Chondrocyte (in vitro differentiated cells): Measurements from ENCODE around the gene UBXN10. TPM values are rescaled to one million over a fixed set of nuclear protein-coding genes. Genes with fewer than 3 reads are reported as not detected.

Experiments
- DNase-seq: peaks from one replicate; pipeline ENCODE4 v3.0.0; 2021; ENCODE audit warnings: mixed read lengths, low spot score
- H3K27ac Mint-ChIP-seq: one replicate; pipeline ENCODE4 v1.8.0; 2021; ENCODE audit warnings: mild to moderate bottlenecking, moderate library complexity, mixed read lengths; ENCODE audit not compliant: unreplicated experiment
- H3K27me3 Mint-ChIP-seq: 2 replicates; pipeline ENCODE4 v1.8.0; 2021; ENCODE audit warnings: low read depth, mixed read lengths
- H3K36me3 Mint-ChIP-seq: 2 replicates; pipeline ENCODE4 v1.8.0; 2021; ENCODE audit warnings: low read depth, mixed read lengths
- H3K4me1 Mint-ChIP-seq: 2 replicates; pipeline ENCODE4 v1.8.0; 2021; ENCODE audit warnings: low read depth, mild to moderate bottlenecking, mixed read lengths
- H3K4me3 Mint-ChIP-seq: one replicate; pipeline ENCODE4 v1.8.0; 2021; ENCODE audit warnings: mild to moderate bottlenecking, moderate library complexity, mixed read lengths; ENCODE audit not compliant: unreplicated experiment
- H3K9me3 Mint-ChIP-seq: 2 replicates; pipeline ENCODE4 v1.8.0; 2021; ENCODE audit warnings: low read depth, mixed read lengths
- total RNA-seq: library from RNA; stranded (reverse); gene quantifications from 3 replicates; pipeline ENCODE4 v1.2.1, GENCODE V29; 2021
- TF ChIP-seq, protein P1 (sequence below): fragments of 200-600 bp; sonication (generic); IDR thresholded peaks from 2 replicates; pipeline ENCODE4 v1.5.0; 2021; ENCODE audit warnings: antibody characterized with exemption, mild to moderate bottlenecking, moderate library complexity

UBXN10 gene
- total RNA-seq, 1 donor from 2014 or later, result not detected

DNA sequence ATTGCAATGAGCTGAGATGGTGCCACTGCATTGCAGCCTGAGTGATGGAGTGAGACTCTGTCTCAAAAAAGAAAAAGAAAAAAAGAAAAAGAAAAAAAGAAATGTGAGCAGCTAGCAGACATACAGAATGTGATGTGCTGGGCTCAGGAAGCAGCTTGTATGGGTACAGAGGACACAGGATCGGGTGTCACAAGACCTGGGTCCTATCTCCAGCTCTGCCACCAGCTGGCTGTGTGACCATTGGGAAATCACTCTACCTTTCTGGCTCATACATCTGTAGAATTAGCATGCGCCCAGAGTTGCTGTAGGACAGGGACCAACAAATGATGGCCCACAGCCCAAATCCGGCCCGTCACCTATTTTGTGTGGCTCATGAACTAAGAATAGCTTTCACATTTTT lies 3.8 kb downstream of the UBXN10 start:
- Mint-ChIP-seq H3K4me1 (peaks cover 8% of the 10 kb centered on the region), H3K9me3 (no peaks in the 10 kb centered on the region), H3K4me3 (no peak overlapping the region), H3K36me3 (no peaks in the 10 kb centered on the region), H3K27ac (no peak overlapping the region), H3K27me3 (peaks cover 76% of the 10 kb centered on the region)
- TF ChIP-seq, protein P1, sequence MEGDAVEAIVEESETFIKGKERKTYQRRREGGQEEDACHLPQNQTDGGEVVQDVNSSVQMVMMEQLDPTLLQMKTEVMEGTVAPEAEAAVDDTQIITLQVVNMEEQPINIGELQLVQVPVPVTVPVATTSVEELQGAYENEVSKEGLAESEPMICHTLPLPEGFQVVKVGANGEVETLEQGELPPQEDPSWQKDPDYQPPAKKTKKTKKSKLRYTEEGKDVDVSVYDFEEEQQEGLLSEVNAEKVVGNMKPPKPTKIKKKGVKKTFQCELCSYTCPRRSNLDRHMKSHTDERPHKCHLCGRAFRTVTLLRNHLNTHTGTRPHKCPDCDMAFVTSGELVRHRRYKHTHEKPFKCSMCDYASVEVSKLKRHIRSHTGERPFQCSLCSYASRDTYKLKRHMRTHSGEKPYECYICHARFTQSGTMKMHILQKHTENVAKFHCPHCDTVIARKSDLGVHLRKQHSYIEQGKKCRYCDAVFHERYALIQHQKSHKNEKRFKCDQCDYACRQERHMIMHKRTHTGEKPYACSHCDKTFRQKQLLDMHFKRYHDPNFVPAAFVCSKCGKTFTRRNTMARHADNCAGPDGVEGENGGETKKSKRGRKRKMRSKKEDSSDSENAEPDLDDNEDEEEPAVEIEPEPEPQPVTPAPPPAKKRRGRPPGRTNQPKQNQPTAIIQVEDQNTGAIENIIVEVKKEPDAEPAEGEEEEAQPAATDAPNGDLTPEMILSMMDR, result no peak
- no peak for DNase-seq

- H3K27ac Mint-ChIP-seq, result no peak overlapping the region
- H3K4me3 Mint-ChIP-seq, result no peak overlapping the region
- no peak for DNase-seq
- TF ChIP-seq, protein P1, result no peak
- H3K36me3 Mint-ChIP-seq, result no peaks in the 10 kb centered on the region
- H3K9me3 Mint-ChIP-seq, result no peaks in the 10 kb centered on the region
- H3K4me1 Mint-ChIP-seq, result peaks cover 5% of the 10 kb centered on the region
- peaks cover 75% of the 10 kb centered on the region for H3K27me3 Mint-ChIP-seq
Measured at GRCh38 chr1:20190256-20191160, 4.6 kb downstream of the UBXN10 start.

DNA sequence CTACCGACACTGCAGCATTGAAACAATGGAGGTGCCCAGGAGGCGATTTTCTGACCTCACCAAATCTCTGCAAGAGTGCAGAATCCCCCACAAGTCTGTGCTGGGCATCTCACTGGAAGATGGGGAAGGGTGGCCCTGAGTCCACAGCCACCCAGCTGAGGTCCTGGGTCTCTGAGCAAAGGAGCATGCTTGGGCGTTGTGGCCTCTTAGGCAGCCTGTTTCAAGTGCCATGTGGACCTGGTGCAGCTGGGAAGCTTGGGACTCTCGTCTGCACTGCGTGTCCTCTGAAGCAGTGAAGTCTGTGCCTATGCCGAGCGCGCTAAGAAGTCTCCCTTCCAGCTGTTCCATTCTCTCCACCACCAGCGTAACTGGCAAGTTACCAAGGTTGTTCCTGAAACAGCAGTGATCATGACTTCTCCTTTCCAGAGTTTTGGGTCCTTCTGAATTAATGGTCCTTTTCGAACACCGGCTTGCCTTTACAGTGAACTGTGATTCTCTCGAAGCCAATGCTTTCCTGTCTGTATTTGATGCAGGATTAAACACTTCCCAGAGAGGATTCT lies 5.5 kb downstream of the UBXN10 start:
- Mint-ChIP-seq H3K36me3 (no peaks in the 10 kb centered on the region), H3K9me3 (no peaks in the 10 kb centered on the region), H3K27ac (no peak overlapping the region), H3K27me3 (peaks cover 78% of the 10 kb centered on the region), H3K4me1 (peaks cover 3% of the 10 kb centered on the region), H3K4me3 (no peak overlapping the region)
- no peak for DNase-seq
- TF ChIP-seq, protein P1, result no peak

GRCh38 chr1:20192364-20192763 lies 6.5 kb downstream of the UBXN10 start:
- H3K4me3 Mint-ChIP-seq, result no peak overlapping the region
- TF ChIP-seq, protein P1, result no peak
- no peak overlapping the region for H3K27ac Mint-ChIP-seq
- H3K4me1 Mint-ChIP-seq, result no peaks in the 10 kb centered on the region
- H3K27me3 Mint-ChIP-seq, result peaks cover 72% of the 10 kb centered on the region
- no peaks in the 10 kb centered on the region for H3K9me3 Mint-ChIP-seq
- DNase-seq, result no peak
- no peaks in the 10 kb centered on the region for H3K36me3 Mint-ChIP-seq

DNA sequence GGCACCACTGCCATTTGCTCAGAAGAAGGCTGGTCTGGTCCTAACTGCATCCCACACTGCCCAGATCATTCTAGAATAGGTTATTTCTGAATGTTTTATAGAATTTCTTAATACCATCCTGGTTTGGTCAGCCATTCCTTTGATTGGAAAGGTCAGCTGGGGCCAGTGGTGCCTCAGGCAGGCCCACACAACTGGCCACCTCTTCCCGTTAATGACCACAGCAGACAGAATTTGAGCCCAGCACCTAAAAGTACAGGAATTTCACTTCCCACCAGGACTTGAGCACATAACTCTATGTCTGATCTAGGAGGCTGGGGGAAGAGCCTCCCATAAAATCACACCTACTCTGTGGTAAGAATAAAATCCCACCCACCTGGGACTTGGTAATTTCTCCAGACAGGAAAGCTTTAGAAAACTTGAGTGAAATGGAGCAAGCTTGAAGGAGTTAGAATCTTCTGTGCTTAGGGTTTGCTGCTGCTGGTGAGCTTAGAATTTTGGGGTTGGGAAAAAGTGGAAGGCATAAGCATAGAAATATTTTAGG lies 7.0 kb downstream of the UBXN10 start:
- TF ChIP-seq, protein P1, result no peak
- peaks cover 70% of the 10 kb centered on the region for H3K27me3 Mint-ChIP-seq
- H3K27ac Mint-ChIP-seq, result no peak overlapping the region
- DNase-seq, result no peak
- H3K36me3 Mint-ChIP-seq, result no peaks in the 10 kb centered on the region
- no peaks in the 10 kb centered on the region for H3K9me3 Mint-ChIP-seq
- H3K4me1 Mint-ChIP-seq, result no peaks in the 10 kb centered on the region
- H3K4me3 Mint-ChIP-seq, result no peak overlapping the region
